ENCODE results near the gene ZFYVE21. TPM values are rescaled to one million over a fixed set of nuclear protein-coding genes. Genes with fewer than 3 reads are reported as not detected.
A peak's percentile ranks its signal among the peaks of the same experiment; 100 is the strongest.

The ZFYVE21 gene
- total RNA-seq, 1 experiment from 2014 or later: 49.7 TPM

GRCh38 chr14:103730490-103731035, 15.0 kb downstream of the ZFYVE21 start:
- no peak overlapping the region for H4K8ac ChIP-seq (replicated peaks; ENCODE audit: insufficient read length, low read depth, low read length)
- H2BK15ac ChIP-seq (ENCODE audit: low read depth, low read length): no peak overlapping the region
- H3K14ac ChIP-seq (ENCODE audit: insufficient read depth, low read length): no peak overlapping the region; the same call in 1 of the 2 replicates
- Mint-ChIP-seq H3K9me3 (no peaks in the 10 kb centered on the region), H3K4me3 (no peak overlapping the region), H3K27me3 (ENCODE audit: low read depth) (no peaks in the 10 kb centered on the region), H3K27ac (no peak overlapping the region; a peak in 1 of 7 replicates), H3K4me1 (no peaks in the 10 kb centered on the region), H3K36me3 (ENCODE audit: insufficient read depth in 1 of 3, low read depth in 3 of 3) (peaks cover 2 to 44% (median 34%) of the 10 kb centered on the region in 3 experiments; a peak in 6 of 7 replicates)
- no peak overlapping the region for H3K18ac ChIP-seq (ENCODE audit: insufficient read length, low read depth, low read length)
- TF ChIP-seq, protein P1, sequence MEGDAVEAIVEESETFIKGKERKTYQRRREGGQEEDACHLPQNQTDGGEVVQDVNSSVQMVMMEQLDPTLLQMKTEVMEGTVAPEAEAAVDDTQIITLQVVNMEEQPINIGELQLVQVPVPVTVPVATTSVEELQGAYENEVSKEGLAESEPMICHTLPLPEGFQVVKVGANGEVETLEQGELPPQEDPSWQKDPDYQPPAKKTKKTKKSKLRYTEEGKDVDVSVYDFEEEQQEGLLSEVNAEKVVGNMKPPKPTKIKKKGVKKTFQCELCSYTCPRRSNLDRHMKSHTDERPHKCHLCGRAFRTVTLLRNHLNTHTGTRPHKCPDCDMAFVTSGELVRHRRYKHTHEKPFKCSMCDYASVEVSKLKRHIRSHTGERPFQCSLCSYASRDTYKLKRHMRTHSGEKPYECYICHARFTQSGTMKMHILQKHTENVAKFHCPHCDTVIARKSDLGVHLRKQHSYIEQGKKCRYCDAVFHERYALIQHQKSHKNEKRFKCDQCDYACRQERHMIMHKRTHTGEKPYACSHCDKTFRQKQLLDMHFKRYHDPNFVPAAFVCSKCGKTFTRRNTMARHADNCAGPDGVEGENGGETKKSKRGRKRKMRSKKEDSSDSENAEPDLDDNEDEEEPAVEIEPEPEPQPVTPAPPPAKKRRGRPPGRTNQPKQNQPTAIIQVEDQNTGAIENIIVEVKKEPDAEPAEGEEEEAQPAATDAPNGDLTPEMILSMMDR (conservative IDR thresholded peaks at IDR 0.05): peak; percentile 22; the same call in 1 of the 3 replicates
- no peak overlapping the region for H2BK5ac ChIP-seq (ENCODE audit: insufficient read length, low read length)
- no peak overlapping the region for H3K9ac ChIP-seq (ENCODE audit: extremely low read depth, insufficient read length, low read length)
- no peaks in the 10 kb centered on the region for H3K27me3 ChIP-seq (ENCODE audit: insufficient read depth, low read length)
- no peak overlapping the region for H3K4me2 ChIP-seq (ENCODE audit: insufficient read depth, insufficient read length, low read length)
- no peak overlapping the region for H2AK5ac ChIP-seq (ENCODE audit: insufficient read length, low read length)
- no peaks in the 10 kb centered on the region for H3K79me1 ChIP-seq (ENCODE audit: insufficient read depth, low read depth, low read length, poor library complexity, severe bottlenecking)
- H3K79me2 ChIP-seq (ENCODE audit: insufficient read depth, low read length): no peaks in the 10 kb centered on the region
- no peak overlapping the region for H3K56ac ChIP-seq (ENCODE audit: insufficient read length, low read depth, low read length)
- H2AFZ ChIP-seq (ENCODE audit: low read length): no peak overlapping the region
- no peak overlapping the region for H2BK12ac ChIP-seq (ENCODE audit: insufficient read length, low read depth, low read length)
- no CpG with 5 or more reads among the region's 15 CpGs for WGBS (ENCODE audit: extremely low coverage, insufficient read length, low lambda C conversion rate)
- no peak overlapping the region for H2BK120ac ChIP-seq (ENCODE audit: low read depth, low read length, poor library complexity, severe bottlenecking)
- no peak overlapping the region for H3K4ac ChIP-seq (ENCODE audit: low read depth, low read length)
- no peak overlapping the region for H4K91ac ChIP-seq (ENCODE audit: insufficient read length, low read depth, low read length)
- no peak overlapping the region for H2BK20ac ChIP-seq (ENCODE audit: low read depth, low read length, poor library complexity, severe bottlenecking)
- H4K5ac ChIP-seq (ENCODE audit: insufficient read length, low read depth, low read length): no peak overlapping the region
- DNase-seq: no peak
- no peak overlapping the region for H3T11ph ChIP-seq (ENCODE audit: low read length)
- H4K20me1 ChIP-seq (ENCODE audit: control insufficient read depth, insufficient read depth, insufficient read length): peaks cover 3% of the 10 kb centered on the region
- no peak overlapping the region for H3K27ac ChIP-seq (ENCODE audit: insufficient read length, low read depth, low read length)
- no peak overlapping the region for H3K23ac ChIP-seq (ENCODE audit: insufficient read length, low read depth, low read length)
- no peaks in the 10 kb centered on the region for H3K4me1 ChIP-seq (ENCODE audit: insufficient read depth, low read length)
- H3K9me3 ChIP-seq (ENCODE audit: control insufficient read depth, low read depth, low read length): no peaks in the 10 kb centered on the region
- H3K23me2 ChIP-seq (ENCODE audit: insufficient read length, low read depth, low read length, poor library complexity, severe bottlenecking): no peaks in the 10 kb centered on the region
